Vagina (tissue), 2 donors: ENCODE data around the gene CHRM4.

Source experiments
- POLR2A ChIP-seq, 2 donors: fragments of 450-650 bp; IDR thresholded peaks; one replicate each; pipeline ENCODE4 v1.6.1; 2017; ENCODE audit warnings: antibody characterized with exemption in 2 of 2, mild to moderate bottlenecking in 2 of 2, moderate library complexity in 2 of 2
- TF ChIP-seq, protein P1 (sequence below), 3 experiments: fragments of 450-650 bp in 2 of 3; fragments of 200-600 bp in 1 of 3; sonication (generic) in 1 of 3; IDR thresholded peaks; one replicate each; pipeline ENCODE4 v1.5.1; 2017 to 2019; ENCODE audit warnings: antibody characterized with exemption in 3 of 3, mild to moderate bottlenecking in 2 of 3, moderate library complexity in 2 of 3

DNA sequence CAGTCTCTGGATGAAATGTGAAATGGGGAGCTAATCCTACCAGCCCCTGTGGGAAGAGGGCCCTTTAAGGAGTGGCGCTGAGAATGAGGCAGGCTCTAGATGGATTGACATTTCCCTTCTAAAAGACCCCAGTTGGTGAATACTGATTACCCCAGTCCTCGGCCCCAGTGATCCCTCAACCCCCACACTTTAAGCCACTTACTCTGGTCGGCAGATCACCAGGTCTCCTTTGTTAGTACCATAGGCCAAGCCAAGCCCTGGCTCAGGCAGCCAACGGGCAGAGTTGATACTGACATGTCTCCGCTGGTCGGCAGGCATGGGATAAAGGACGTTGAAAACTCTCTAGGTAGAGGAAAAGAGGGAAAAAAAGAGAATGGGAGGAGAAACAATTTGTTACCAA, 26.1 kb upstream of the CHRM4 start:
- TF ChIP-seq, protein P1, sequence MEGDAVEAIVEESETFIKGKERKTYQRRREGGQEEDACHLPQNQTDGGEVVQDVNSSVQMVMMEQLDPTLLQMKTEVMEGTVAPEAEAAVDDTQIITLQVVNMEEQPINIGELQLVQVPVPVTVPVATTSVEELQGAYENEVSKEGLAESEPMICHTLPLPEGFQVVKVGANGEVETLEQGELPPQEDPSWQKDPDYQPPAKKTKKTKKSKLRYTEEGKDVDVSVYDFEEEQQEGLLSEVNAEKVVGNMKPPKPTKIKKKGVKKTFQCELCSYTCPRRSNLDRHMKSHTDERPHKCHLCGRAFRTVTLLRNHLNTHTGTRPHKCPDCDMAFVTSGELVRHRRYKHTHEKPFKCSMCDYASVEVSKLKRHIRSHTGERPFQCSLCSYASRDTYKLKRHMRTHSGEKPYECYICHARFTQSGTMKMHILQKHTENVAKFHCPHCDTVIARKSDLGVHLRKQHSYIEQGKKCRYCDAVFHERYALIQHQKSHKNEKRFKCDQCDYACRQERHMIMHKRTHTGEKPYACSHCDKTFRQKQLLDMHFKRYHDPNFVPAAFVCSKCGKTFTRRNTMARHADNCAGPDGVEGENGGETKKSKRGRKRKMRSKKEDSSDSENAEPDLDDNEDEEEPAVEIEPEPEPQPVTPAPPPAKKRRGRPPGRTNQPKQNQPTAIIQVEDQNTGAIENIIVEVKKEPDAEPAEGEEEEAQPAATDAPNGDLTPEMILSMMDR (IDR thresholded peaks at IDR 0.05): no peak
- no peak for TF ChIP-seq POLR2A (IDR thresholded peaks at IDR 0.05)
